HG02610 (cell line): ENCODE data around the gene EIF4G3.
"Not testable (repeated sequence)": the region's sequence is repeated elsewhere in the genome, so short reads cannot be mapped to it uniquely, and the experiment has no call there.

Source experiments
- ATAC-seq: cut with Tn5 transposase; IDR thresholded peaks from one replicate; pipeline ENCODE4 v1.9.1; 2021; ENCODE audit warnings: mild to moderate bottlenecking, moderate library complexity; ENCODE audit not compliant: unreplicated experiment

The EIF4G3 gene

GRCh38 chr1:20972855-20973254, 203.8 kb downstream of the EIF4G3 start:
- no peak for ATAC-seq

GRCh38 chr1:20964540-20965484, 211.9 kb downstream of the EIF4G3 start:
- ATAC-seq = peak; percentile 51

- no peak for ATAC-seq
Observed at GRCh38 chr1:20962576-20963258, 214.0 kb downstream of the EIF4G3 start.

- no peak for ATAC-seq
Observed at GRCh38 chr1:20958430-20958829, 218.3 kb downstream of the EIF4G3 start.

- ATAC-seq = no peak
Observed at GRCh38 chr1:20956272-20956671, 220.4 kb downstream of the EIF4G3 start.

GRCh38 chr1:20950679-20951078, 226.0 kb downstream of the EIF4G3 start:
- ATAC-seq = no peak

GRCh38 chr1:20949871-20950590, 226.7 kb downstream of the EIF4G3 start:
- ATAC-seq = no peak

GRCh38 chr1:20948101-20948500, 228.6 kb downstream of the EIF4G3 start:
- no peak for ATAC-seq

- ATAC-seq = no peak
Observed at GRCh38 chr1:20947409-20947808, 229.3 kb downstream of the EIF4G3 start.

GRCh38 chr1:20936621-20937020, 240.1 kb downstream of the EIF4G3 start:
- no peak for ATAC-seq

- no peak for ATAC-seq
Observed at GRCh38 chr1:20936216-20936615, 240.5 kb downstream of the EIF4G3 start.

GRCh38 chr1:20935717-20936116, 241.0 kb downstream of the EIF4G3 start:
- ATAC-seq = no peak

GRCh38 chr1:20932437-20932977, 244.2 kb downstream of the EIF4G3 start:
- peak; percentile 89 for ATAC-seq

- peak; percentile 18 for ATAC-seq
Observed at GRCh38 chr1:20931930-20932436, 244.7 kb downstream of the EIF4G3 start.

GRCh38 chr1:20930427-20930826, 246.3 kb downstream of the EIF4G3 start:
- no peak for ATAC-seq

- no peak for ATAC-seq
Observed at GRCh38 chr1:20928146-20928545, 248.6 kb downstream of the EIF4G3 start.

GRCh38 chr1:20921285-20921684, 255.4 kb downstream of the EIF4G3 start:
- ATAC-seq = no peak

- ATAC-seq = no peak
Observed at GRCh38 chr1:20913242-20913641, 263.5 kb downstream of the EIF4G3 start.

- ATAC-seq = not testable (repeated sequence)
Observed at GRCh38 chr1:20907526-20907925, 269.2 kb downstream of the EIF4G3 start.

- ATAC-seq = no peak
Observed at GRCh38 chr1:20903437-20903836, 273.3 kb downstream of the EIF4G3 start.

GRCh38 chr1:20900056-20900455, 276.6 kb downstream of the EIF4G3 start:
- ATAC-seq = no peak
